GM06990 (cell line): ENCODE measurements around the gene XYLT1.

Source experiments
- DNase-seq: peaks from one replicate; pipeline ENCODE4 v3.0.0-alpha.2; 2011; ENCODE audit not compliant: insufficient read length; ENCODE audit errors: extremely low read depth
- H3K27me3 ChIP-seq: replicated peaks from 2 replicates; pipeline ENCODE4 v1.6.0; 2011; ENCODE audit warnings: low read length; ENCODE audit not compliant: control insufficient read depth, insufficient read depth
- H3K36me3 ChIP-seq: 2 replicates; pipeline ENCODE4 v1.5.1; 2011; ENCODE audit warnings: low read length; ENCODE audit not compliant: control insufficient read depth, insufficient read depth
- H3K4me3 ChIP-seq: replicated peaks from 2 replicates; pipeline ENCODE4 v1.5.1; 2011; ENCODE audit warnings: low read depth, mild to moderate bottlenecking, control low read depth, low read length
- CTCF ChIP-seq: IDR thresholded peaks from 2 replicates; pipeline ENCODE4 v1.5.1; 2011; ENCODE audit warnings: low read length, control low read depth, mild to moderate bottlenecking, inconsistent platforms; ENCODE audit not compliant: insufficient read depth, poor library complexity, severe bottlenecking

Gene XYLT1

DNA sequence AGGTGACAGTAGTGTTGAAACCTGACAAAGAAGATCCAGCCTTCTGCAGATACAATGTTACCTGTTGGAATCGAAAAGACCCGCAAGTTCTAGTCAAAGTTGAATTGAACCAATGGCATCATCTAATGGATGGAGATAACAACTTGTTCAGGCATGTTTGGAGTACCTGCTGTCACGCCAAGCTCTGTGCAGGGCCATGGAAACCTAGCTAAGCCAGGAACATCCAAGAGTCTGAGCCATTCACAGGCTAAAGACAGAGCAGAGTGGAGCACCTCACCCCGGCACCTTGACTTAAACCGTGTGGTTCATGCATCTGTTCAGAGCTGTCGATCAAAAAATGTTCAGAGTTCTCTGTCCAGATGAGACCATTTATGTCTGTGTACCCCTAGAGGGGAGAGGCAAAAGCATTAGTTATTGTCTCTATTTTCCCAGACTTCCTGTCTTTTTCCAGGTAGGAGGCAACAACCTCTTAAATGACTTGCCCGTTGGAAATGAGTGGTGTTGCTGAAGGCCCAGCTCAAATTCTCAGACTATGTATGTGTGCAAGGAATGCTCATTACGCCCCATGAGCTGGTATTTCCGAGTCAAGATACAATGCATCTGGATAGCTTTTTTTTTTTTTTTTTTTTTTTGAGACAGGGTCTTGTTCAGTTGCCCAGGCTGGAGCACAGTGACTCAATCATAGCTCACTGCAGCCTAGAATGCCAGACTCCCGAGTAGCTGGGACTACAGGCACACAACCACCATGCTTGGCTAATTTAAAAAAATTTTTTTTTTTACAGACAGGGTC is 44.9 kb upstream of the XYLT1 start:
- no peak for DNase-seq
- TF ChIP-seq CTCF = no peak
- H3K4me3 ChIP-seq = no peak overlapping the region
- peaks cover 3% of the 10 kb centered on the region for H3K27me3 ChIP-seq
- no peaks in the 10 kb centered on the region for H3K36me3 ChIP-seq

DNA sequence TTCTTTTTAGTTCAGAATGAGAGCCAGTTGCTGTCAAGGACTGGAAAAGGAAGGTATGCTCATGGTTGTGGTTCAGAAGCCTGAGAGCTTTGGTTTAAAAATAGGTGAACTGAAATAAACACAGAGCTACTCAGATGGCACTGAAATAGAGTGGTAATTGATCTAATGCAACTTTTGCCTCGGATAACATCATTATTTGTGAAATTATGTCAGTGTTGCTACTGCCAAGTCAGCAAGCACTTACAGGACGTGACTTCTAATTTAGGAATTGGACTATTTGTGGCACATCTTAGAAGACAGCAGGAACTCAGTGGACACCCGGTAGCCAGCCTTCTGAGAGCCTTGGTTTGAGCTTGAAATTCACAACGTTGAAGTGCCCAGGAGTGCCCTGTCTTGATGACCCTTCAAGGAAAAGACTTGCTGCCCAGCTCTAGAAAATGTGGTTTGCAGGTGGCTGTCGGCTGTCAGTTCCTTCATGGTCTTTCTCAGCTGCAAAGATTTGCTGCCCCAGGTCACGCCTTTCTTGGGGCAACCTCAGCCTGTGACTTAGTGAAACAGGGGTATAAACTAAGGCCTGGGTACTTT is 42.0 kb upstream of the XYLT1 start:
- DNase-seq = no peak
- H3K4me3 ChIP-seq = no peak overlapping the region
- no peaks in the 10 kb centered on the region for H3K36me3 ChIP-seq
- H3K27me3 ChIP-seq = peaks cover 1% of the 10 kb centered on the region; the same call in 1 of the 2 replicates
- no peak for TF ChIP-seq CTCF

- Histone ChIP-seq H3K36me3 (no peaks in the 10 kb centered on the region), H3K4me3 (no peak overlapping the region), H3K27me3 (peaks cover 1% of the 10 kb centered on the region; the same call in 1 of the 2 replicates)
- no peak for TF ChIP-seq CTCF
- no peak for DNase-seq
Observed at GRCh38 chr16:17511340-17511739, 40.6 kb upstream of the XYLT1 start.

GRCh38 chr16:17510567-17510966 is 39.8 kb upstream of the XYLT1 start:
- no peak for TF ChIP-seq CTCF
- no peak overlapping the region for H3K4me3 ChIP-seq
- peaks cover 1% of the 10 kb centered on the region; the same call in 1 of the 2 replicates for H3K27me3 ChIP-seq
- no peaks in the 10 kb centered on the region for H3K36me3 ChIP-seq
- no peak for DNase-seq

- H3K27me3 ChIP-seq = peaks cover 1% of the 10 kb centered on the region; the same call in 1 of the 2 replicates
- no peaks in the 10 kb centered on the region for H3K36me3 ChIP-seq
- TF ChIP-seq CTCF = no peak
- no peak for DNase-seq
- no peak overlapping the region for H3K4me3 ChIP-seq
Observed at GRCh38 chr16:17509194-17509593, 38.4 kb upstream of the XYLT1 start.
